HG02973 (cell line): ENCODE results near the gene PABPN1.
"Not testable (repeated sequence)": the region's sequence is repeated elsewhere in the genome, so short reads cannot be mapped to it uniquely, and the experiment has no call there.

Experiments
- ATAC-seq: cut with Tn5 transposase; IDR thresholded peaks from one replicate; pipeline ENCODE4 v1.9.1; 2021; ENCODE audit warnings: moderate library complexity; ENCODE audit not compliant: unreplicated experiment

Gene PABPN1

DNA sequence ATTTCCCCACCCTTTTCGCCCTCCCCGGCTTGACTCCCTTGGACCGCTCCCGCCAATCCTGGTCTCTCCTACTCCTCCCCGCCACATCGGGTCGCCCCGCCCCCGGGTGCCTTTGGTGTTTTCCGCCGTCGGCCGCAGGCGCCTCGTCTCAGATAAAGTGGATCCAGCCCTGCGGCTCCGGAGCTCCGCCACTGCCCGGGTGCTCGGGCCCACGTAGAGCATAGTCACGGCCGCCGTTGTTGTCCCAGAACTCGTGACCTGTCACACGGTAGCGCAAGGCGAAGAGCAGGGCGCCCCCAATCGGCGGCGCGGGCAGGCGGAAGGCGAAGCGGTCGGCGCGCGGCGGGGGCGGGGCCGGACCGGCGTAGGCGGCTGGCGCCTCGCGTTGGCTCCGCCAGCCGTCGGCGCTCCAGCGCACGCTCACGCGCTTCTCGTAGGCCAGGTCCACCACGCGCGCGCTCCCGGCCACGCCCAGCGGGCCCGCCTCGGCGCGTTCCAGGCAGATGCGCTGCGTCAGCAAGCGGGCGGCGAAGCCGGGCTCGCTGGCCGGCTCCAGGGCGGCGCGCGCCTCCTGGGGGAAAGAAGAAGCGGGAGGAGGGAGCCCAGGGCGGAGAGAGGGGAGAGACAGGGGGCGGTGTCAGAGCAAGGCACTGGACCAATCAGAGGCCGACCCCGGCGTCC is 19.8 kb upstream of the PABPN1 start:
- peak; percentile 67 for ATAC-seq

DNA sequence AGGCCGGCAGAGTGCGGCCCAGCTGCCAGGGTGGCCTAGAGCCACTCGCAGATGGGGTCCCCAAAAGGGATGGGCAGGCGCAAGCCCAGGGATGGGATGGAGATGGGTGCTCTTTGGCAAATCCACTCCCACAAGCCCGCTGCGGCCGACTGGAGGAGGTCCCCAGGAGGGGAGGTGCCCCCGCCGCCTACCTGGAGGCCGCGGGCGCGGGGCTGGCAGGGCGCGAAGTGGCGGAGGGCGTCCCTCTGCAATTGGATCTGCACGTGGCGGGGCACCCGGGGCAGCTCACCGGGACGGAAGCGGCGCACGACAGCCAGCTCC is 19.3 kb upstream of the PABPN1 start:
- peak; percentile 8 for ATAC-seq

DNA sequence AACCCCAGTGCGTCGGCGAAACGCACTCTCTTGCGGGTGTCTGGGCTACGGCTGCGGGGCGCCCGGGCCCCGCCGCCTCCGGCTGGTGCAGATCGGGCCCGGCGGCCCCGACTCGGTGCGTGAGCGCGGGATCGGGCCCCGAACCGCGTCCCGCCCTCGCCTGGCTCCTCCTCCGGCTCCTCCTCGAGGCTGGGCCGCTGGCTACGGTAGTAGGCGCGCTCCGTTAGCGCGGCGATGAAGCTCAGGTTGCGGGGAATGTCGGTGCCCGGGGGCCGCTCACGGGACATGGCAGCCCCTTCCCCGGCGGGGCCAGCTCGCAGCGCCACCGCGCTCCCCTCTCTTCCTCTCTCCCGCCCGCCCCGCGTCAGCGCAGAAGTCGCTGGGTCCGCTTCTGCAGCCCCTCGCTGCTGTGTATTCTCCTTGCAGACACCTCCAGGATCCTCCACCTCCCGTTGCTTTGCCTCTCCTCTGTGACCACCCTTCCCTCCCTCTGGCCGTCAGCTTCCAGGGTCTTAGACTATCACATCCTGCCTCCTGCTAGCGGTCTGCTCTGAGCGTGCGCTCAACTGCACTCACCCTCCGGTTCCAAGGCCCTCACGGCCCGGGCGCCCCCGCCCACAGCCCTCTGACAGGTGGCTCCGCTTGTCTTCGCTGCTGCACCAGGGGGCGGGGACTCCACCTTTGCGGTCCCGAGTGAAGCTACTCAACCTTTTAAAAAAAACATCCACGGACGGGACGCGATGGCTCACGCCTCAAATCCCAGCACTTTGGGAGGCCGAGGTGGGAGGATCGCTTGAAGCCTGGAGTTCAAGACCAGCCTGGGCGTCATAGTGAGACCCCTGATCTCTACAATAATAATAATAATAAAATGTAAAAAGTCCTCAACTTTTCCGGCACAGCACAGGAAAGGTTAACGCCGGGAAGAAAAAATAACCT is 18.7 kb upstream of the PABPN1 start, which contains the start of gene PPP1R3E:
Gene PPP1R3E (minus strand): TSS at position 570 of the 936 bp plus-strand sequence. CDS start 283 bp downstream, at position 287.
- peak; percentile 25 for ATAC-seq

DNA sequence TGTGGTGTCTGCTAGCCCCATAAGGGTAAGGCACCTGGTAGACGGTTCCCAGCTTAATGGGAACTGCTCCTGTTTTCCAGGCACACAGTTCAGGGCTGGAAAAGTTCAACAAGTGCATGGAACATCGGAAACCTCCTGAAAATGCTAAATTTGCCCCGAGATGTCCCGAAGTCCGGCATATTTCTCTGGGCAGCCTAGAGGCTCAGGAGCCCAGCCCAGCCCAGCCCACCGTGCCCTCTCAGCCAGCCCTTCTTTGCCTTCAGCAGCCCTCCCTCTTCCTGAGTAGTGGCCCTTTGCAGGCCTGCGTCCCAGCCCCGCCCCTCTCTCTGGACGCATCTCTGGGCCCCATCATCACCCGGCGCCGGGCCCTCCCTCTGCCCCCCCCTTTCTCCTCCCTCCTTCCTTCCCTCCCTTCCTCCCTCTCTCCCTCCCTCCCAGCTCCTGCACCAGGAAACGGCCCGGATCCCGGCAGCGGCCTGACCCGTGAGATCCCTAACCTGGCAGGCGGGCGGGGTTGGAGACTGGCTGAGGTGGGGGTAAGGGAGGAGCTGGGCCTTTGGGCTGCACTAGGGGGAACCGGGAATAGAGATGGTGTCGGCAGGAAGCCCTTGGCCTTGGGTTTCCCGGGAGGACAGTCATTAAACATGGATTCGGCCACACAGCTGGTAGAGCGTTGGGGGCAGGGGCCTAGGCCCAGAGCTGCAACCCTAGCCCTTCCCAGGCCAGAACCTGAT is 14.7 kb upstream of the PABPN1 start, which contains the start of gene BCL2L2:
Gene BCL2L2 (plus strand): TSS at position 422 of the 734 bp plus-strand sequence. CDS start 935 bp downstream, outside the sequence.
- ATAC-seq = peak; percentile 20

DNA sequence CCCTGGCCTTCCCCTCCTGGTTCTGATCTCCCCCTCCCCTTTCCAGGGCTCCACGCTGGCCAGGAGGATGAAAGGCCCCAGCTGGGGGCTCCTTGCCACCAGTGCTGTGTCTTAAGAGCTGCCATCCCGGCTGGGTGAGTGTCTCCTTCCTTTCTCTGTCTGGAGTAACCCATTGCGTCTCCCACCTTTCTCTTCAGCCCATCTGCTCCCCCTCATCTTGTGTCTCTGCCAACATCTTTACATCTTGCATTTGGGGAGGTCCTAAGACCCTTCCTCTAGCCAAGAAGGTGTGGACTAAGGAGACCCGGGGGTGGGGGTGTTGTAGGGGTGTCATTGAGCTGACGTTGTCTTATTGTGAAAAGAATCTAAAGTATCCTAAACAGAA is 14.1 kb upstream of the PABPN1 start:
- no peak for ATAC-seq

DNA sequence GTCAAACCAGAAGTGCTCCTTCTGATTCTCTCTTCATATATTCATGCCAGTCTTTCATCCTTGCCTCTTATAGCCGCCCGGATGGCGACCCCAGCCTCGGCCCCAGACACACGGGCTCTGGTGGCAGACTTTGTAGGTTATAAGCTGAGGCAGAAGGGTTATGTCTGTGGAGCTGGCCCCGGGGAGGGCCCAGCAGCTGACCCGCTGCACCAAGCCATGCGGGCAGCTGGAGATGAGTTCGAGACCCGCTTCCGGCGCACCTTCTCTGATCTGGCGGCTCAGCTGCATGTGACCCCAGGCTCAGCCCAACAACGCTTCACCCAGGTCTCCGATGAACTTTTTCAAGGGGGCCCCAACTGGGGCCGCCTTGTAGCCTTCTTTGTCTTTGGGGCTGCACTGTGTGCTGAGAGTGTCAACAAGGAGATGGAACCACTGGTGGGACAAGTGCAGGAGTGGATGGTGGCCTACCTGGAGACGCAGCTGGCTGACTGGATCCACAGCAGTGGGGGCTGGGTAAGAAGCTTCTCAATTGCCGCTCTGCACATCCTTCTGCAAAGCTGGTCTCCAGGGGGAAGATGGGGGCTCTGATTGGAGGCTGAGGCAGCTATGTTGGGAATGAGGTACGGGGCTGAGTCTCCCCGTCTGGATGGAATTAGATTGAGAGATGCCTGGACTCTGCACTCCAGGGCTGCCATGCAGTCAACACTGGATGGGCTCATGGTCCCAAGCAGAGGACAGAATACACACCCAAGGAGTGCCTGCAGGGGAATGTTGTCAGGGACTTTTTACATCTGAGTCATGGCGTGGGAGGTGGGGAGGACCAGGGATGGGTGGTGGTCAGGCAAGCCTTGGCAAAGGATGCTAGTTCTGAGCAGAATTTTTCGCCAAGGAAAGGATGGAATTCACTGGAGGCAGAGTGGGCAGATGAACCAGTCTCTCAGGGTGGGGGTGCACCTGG is 13.3 kb upstream of the PABPN1 start:
- ATAC-seq = no peak

DNA sequence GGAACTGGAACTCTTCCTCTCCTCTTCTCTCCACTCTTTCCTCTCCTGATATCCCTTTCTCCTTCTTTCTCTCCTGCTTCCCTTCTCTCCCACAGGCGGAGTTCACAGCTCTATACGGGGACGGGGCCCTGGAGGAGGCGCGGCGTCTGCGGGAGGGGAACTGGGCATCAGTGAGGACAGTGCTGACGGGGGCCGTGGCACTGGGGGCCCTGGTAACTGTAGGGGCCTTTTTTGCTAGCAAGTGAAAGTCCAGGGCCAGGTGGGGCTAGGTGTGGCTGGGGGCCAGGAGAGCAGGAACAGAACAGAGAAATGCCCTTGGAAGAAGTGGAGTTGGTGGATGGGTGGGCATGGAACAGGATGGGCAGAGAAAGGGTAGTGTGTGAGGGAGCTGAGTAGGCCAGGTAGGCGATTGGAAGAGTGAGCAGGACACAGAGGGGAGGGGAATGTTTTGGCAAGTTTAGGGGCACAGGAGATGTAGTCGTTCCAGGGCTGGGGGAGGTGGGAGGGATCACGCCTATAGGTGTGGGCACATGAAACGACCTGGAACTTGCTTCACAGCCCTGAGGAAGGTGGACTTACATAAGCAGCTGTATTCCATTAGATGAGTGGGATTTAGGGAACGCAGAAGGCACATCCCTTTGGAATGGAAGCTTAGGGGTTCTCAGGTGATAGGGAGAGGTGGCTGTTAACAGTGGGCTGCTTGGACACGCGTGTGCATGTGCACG is 12.4 kb upstream of the PABPN1 start:
- ATAC-seq = no peak

DNA sequence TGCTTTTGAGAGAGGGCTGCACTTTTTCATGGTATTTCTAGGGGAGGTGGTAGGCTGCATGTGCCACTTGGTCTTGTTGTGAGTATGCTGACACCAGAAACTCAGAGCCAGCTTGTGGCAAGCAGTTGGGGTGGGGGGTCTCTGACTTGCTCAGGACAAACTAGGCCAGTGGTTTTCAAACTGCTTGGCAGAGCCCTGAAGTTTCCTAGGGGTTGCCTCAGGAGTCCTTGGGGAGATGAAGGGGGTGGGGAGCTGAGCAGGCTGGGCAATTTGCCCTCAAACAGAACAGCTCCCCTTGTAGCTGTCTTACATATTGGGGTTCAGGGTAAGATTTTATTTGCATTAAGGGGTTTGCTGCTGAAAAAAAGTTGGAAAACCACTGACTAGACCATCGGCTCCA is 10.7 kb upstream of the PABPN1 start:
- no peak for ATAC-seq

DNA sequence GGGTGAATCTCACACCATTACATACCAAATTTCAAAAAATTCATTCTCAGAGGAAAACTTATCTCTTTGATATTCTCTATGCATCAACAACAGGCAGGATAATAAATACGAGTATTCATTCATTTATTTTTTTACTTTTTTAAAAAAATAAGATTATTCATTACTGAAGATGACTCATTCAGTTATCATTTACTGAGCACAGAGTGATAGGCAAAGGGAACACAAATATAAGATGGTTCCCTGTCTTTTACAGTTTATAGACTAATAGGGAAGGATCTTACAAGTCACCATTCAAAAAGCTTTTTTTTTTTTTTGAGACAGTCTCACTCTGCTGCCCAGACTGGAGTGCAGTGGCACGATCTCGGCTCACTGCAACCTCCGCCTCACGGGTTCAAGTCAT is 5.0 kb upstream of the PABPN1 start:
- ATAC-seq = no peak

DNA sequence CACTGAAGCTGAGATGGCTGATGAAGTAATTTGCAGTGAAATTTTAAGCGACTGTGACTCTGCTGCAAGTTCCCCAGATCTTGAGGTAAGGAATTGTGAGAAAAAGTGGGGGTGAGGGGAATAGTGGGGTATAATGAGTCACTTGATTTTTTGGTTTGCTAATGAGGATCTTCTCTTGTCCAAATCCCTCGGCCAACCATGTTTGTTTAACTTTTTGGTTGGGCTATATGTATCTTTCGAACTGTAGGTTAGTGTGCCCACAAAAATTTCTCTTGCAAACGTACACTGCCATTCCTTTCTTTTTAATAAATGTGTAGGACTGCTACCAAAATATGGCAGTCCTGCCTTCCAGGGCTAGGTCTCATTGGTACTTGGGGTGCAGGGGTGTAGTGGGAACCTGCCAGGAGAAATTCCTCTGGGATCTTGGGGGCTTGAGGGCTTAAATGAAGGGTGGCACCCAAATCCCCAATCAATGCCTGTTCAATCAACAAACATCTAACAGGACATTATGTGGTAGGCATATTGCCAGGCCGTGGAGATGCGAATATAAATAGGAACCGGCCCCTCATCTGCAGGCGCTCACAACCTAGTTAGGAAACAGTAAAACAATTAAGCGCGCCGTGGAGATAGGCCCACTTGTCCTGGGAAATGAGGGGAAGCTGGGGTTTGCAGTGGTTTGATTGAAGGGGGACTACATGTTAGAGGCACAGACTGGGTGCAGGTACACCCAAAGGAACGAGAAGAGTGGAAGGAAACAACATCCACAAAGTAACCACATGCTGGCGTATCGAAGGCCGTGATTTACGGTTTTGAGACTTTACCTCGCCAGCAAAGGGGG is 1.3 kb upstream of the PABPN1 start:
- no peak for ATAC-seq

DNA sequence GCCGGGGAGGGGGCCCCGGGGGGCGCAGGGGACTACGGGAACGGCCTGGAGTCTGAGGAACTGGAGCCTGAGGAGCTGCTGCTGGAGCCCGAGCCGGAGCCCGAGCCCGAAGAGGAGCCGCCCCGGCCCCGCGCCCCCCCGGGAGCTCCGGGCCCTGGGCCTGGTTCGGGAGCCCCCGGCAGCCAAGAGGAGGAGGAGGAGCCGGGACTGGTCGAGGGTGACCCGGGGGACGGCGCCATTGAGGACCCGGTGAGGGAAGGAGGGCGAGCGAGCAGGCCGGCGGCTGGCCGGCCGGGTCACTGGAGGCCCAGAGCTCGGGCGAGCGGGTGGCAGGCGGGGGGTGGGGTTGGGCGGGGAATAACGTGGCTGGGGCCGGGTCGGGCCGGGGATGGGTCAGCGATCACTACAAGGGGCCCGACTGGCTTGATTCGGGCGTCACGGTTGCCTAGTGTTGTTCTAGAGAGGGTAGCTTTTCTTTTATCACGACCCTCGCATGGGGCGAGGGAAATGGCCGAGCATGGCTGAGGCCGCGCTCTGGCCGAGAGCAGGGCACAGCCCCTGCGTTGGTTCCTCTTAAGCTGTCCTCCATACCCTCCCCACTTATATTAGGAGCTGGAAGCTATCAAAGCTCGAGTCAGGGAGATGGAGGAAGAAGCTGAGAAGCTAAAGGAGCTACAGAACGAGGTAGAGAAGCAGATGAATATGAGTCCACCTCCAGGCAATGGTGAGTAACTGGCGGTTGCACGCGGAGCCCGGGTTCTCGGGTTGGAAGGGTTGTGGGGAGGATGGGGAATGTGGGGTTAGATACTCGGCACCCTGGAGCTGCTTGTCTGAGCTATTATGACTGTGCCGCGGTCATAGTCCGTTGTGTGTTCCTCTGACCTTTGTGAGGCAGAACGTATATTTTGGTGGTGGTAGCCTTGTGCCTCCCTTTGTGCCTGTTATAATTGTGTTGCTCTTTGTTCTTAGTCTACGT is 603 bp downstream of the PABPN1 start:
- peak; percentile 5 for ATAC-seq

DNA sequence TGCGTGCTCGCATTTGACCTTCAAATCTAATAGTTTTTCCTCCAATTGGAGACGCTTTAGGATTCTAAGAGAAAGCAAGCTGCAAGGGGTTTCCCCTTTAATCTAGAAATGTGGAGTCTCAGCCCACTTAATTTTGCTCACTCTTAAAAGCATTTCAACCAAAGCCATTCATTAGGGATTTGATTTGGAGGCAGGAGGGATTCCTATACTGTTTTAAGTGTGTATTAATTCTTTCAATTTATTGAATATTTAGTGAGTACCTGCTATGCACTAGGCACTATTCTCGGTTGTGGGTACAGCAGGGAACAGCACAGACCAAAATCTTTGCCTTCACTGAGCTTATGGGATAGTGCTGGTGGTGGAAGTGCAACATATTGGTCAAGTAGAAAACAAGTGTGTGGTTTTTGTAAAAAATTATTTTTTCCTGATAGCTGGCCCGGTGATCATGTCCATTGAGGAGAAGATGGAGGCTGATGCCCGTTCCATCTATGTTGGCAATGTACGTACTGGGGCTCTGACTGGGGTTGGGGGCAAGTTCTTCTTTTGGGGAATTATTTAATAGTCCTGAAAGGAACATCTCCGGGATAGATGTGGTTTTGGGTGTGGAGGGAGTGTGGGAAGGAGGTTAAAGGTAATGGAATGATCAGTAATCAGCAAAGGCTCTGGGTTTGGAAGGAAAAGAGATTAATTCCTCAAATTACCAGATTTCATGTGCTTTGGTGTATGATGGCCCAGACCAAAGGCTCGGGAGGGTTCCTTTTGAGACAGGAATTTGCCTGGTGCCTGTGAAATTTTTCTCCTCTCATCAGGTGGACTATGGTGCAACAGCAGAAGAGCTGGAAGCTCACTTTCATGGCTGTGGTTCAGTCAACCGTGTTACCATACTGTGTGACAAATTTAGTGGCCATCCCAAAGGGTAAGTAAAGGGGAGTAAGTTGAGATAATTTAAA is 1.6 kb downstream of the PABPN1 start:
- no peak for ATAC-seq

DNA sequence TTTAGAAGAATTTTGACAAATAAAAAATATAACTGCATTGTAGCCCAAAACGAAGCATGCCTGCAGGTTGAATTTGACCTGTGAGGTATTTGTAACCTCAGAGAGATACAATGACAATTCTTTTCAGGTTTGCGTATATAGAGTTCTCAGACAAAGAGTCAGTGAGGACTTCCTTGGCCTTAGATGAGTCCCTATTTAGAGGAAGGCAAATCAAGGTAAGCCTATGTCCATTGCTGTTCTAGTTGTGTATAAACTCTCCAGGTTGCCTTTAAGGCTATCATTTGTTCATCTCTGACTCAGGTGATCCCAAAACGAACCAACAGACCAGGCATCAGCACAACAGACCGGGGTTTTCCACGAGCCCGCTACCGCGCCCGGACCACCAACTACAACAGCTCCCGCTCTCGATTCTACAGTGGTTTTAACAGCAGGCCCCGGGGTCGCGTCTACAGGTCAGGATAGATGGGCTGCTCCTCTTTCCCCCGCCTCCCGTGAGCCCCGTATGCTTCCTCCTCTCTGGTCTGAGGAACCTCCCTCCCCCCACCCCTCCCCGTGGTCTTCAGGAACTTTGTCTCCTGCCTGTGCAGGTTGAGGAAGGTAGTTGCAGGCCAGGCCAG is 2.7 kb downstream of the PABPN1 start:
- no peak for ATAC-seq

DNA sequence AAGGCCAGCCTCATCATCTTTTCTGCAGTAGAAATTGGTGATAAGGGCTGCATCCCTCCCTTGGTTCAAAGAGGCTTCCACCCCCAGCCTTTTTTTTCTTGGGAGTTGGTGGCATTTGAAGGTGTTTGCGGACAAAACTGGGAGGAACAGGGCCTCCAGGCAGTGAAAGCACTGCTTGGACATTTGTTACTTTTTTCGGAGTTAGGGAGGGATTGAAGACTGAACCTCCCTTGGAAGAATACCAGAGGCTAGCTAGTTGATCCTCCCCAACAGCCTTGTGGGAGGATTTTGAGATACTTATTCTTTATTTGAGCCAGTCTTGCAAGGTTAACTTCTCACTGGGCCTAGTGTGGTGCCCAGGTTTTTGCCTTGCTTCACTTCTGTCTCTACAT is 3.2 kb downstream of the PABPN1 start:
- ATAC-seq = no peak

DNA sequence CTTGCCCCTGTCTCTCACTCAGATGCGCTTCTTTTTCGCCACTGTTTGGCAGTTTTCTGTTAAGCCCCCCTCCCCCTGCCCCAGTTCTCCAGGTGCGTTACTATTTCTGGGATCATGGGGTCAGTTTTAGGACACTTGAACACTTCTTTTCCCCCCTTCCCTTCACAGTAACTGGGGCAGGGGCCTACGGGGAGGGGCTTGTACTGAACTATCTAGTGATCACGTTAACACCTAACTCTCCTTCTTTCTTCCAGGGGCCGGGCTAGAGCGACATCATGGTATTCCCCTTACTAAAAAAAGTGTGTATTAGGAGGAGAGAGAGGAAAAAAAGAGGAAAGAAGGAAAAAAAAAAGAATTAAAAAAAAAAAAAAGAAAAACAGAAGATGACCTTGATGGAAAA is 3.7 kb downstream of the PABPN1 start:
- ATAC-seq = no peak

DNA sequence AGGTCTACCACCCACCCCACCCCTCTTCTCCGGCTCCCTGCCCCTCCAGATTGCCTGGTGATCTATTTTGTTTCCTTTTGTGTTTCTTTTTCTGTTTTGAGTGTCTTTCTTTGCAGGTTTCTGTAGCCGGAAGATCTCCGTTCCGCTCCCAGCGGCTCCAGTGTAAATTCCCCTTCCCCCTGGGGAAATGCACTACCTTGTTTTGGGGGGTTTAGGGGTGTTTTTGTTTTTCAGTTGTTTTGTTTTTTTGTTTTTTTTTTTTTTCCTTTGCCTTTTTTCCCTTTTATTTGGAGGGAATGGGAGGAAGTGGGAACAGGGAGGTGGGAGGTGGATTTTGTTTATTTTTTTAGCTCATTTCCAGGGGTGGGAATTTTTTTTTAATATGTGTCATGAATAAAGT is 4.5 kb downstream of the PABPN1 start:
- ATAC-seq = not testable (repeated sequence)
